Measurements from ENCODE around the gene RCN1.

The RCN1 gene

GRCh38 chr11:32079553-32079952 lies 11.3 kb upstream of the RCN1 start:
- no peak for DNase-seq (ENCODE audit: low spot score)

GRCh38 chr11:32080361-32080980 lies 10.4 kb upstream of the RCN1 start:
- DNase-seq (ENCODE audit: low spot score): no peak

GRCh38 chr11:32081129-32081641 lies 9.7 kb upstream of the RCN1 start:
- no peak for DNase-seq (ENCODE audit: low spot score)

- no peak for DNase-seq (ENCODE audit: low spot score)
These were observed 9.0 kb upstream of the RCN1 start for GRCh38 chr11:32081901-32082300.

- no peak for DNase-seq (ENCODE audit: low spot score)
These were observed 8.4 kb upstream of the RCN1 start for GRCh38 chr11:32082346-32082986.

GRCh38 chr11:32087597-32087996 lies 3.3 kb upstream of the RCN1 start:
- no peak for DNase-seq (ENCODE audit: low spot score)

- DNase-seq (ENCODE audit: low spot score): no peak
These were observed 2.5 kb upstream of the RCN1 start for GRCh38 chr11:32088117-32088941.

GRCh38 chr11:32092581-32093170 lies 1.8 kb downstream of the RCN1 start:
- DNase-seq (ENCODE audit: low spot score): no peak

- no peak for DNase-seq (ENCODE audit: low spot score)
These were observed 4.0 kb downstream of the RCN1 start for GRCh38 chr11:32094923-32095322.

- DNase-seq (ENCODE audit: low spot score): no peak
These were observed 7.4 kb downstream of the RCN1 start for GRCh38 chr11:32098142-32098903.

GRCh38 chr11:32099516-32099915 lies 8.6 kb downstream of the RCN1 start:
- DNase-seq (ENCODE audit: low spot score): no peak

GRCh38 chr11:32100495-32100894 lies 9.6 kb downstream of the RCN1 start:
- no peak for DNase-seq (ENCODE audit: low spot score)

- DNase-seq (ENCODE audit: low spot score): no peak
These were observed 10.9 kb downstream of the RCN1 start for GRCh38 chr11:32101791-32102190.

- DNase-seq (ENCODE audit: low spot score): peak; percentile 52
These were observed 12.3 kb downstream of the RCN1 start for GRCh38 chr11:32103121-32103719.

- DNase-seq (ENCODE audit: low spot score): no peak
These were observed 13.1 kb downstream of the RCN1 start for GRCh38 chr11:32103941-32104340.

GRCh38 chr11:32105871-32106560 lies 15.1 kb downstream of the RCN1 start:
- DNase-seq (ENCODE audit: low spot score): no peak

GRCh38 chr11:32107647-32108046 lies 16.8 kb downstream of the RCN1 start:
- DNase-seq (ENCODE audit: low spot score): no peak

GRCh38 chr11:32108576-32108975 lies 17.7 kb downstream of the RCN1 start:
- DNase-seq (ENCODE audit: low spot score): no peak

GRCh38 chr11:32109138-32109537 lies 18.3 kb downstream of the RCN1 start:
- no peak for DNase-seq (ENCODE audit: low spot score)

GRCh38 chr11:32109592-32109991 lies 18.7 kb downstream of the RCN1 start:
- DNase-seq (ENCODE audit: low spot score): no peak

GRCh38 chr11:32110795-32111194 lies 19.9 kb downstream of the RCN1 start:
- DNase-seq (ENCODE audit: low spot score): no peak
